Vagina (tissue), 2 donors: ENCODE data around the gene DCST2.

Experiments used
- CTCF ChIP-seq, 3 experiments: fragments of 450-650 bp in 2 of 3; fragments of 200-600 bp in 1 of 3; sonication (generic) in 1 of 3; IDR thresholded peaks; one replicate each; pipeline ENCODE4 v1.5.1; 2017 to 2019; ENCODE audit warnings: antibody characterized with exemption in 3 of 3, mild to moderate bottlenecking in 2 of 3, moderate library complexity in 2 of 3
- POLR2A ChIP-seq, 2 donors: fragments of 450-650 bp; IDR thresholded peaks; one replicate each; pipeline ENCODE4 v1.6.1; 2017; ENCODE audit warnings: antibody characterized with exemption in 2 of 2, mild to moderate bottlenecking in 2 of 2, moderate library complexity in 2 of 2

- TF ChIP-seq CTCF (IDR thresholded peaks at IDR 0.05) (no peak), POLR2A (IDR thresholded peaks at IDR 0.05) (no peak)
Observed at GRCh38 chr1:155019377-155020245, 14.0 kb downstream of the DCST2 start.
